Astrocyte of the cerebellum (primary cell): ENCODE data around the gene PICK1.

Source experiments
- DNase-seq: peaks from one replicate; pipeline ENCODE4 v3.0.0-alpha.2; 2011; ENCODE audit warnings: low read depth
- H3K4me3 ChIP-seq: 2 replicates; pipeline ENCODE4 v1.5.1; 2011; ENCODE audit warnings: mild to moderate bottlenecking, low read depth, low read length, moderate library complexity
- in situ Hi-C: cut with HindIII; loops from 2 replicates; pipeline ENCODE4 v1.10.0; 2017; ENCODE audit warnings: low sequenced_read_pairs
- TF ChIP-seq, protein P1 (sequence below): IDR thresholded peaks from 2 replicates; pipeline ENCODE4 v1.5.1; 2012; ENCODE audit warnings: low read length, low read depth, moderate library complexity, mild to moderate bottlenecking; ENCODE audit errors: missing control alignments

Gene PICK1

DNA sequence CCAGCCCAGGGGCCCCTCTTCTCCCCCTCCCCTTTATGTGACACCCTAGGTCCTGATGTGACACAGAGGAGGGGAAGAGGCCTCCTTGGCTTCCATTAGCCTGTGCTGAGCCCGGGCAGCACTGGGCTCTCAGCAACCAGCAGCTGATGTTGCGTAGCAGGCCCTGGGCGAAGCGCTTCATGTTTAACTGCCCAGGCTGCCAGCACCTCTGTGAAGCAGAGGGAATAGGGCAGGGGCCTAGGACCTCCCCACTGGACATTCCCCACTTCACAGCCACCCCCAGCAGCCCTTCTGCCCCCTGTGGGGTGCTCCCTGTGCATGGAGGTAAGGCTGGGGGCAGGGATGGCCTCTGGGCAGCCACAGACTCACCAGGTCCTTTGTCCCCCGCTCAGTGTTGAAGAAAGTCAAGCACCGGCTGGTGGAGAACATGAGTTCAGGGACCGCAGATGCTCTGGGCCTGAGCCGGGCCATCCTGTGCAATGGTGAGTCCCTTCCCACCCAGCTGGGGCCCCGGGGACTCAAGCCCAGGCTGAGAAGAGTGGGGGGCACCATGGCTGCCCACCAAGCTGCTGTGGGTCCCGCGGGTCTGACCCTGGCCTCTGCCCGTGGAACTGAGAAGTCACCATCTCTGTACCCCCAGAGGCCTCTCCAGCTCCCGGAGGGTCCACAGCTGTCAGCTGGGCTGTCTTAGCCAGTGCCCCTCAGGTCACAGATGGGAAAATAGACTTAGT is 11.6 kb downstream of the PICK1 start:
- no peak for DNase-seq
- TF ChIP-seq, protein P1, sequence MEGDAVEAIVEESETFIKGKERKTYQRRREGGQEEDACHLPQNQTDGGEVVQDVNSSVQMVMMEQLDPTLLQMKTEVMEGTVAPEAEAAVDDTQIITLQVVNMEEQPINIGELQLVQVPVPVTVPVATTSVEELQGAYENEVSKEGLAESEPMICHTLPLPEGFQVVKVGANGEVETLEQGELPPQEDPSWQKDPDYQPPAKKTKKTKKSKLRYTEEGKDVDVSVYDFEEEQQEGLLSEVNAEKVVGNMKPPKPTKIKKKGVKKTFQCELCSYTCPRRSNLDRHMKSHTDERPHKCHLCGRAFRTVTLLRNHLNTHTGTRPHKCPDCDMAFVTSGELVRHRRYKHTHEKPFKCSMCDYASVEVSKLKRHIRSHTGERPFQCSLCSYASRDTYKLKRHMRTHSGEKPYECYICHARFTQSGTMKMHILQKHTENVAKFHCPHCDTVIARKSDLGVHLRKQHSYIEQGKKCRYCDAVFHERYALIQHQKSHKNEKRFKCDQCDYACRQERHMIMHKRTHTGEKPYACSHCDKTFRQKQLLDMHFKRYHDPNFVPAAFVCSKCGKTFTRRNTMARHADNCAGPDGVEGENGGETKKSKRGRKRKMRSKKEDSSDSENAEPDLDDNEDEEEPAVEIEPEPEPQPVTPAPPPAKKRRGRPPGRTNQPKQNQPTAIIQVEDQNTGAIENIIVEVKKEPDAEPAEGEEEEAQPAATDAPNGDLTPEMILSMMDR: no peak
- in situ Hi-C loops: no loop called here
- no peak overlapping the region for H3K4me3 ChIP-seq

GRCh38 chr22:38069372-38070249 is 12.4 kb downstream of the PICK1 start:
- H3K4me3 ChIP-seq: no peak overlapping the region
- TF ChIP-seq, protein P1: peak; percentile 51
- no peak for DNase-seq
- in situ Hi-C loops: no loop called here

GRCh38 chr22:38070250-38070921 is 13.2 kb downstream of the PICK1 start:
- in situ Hi-C loops: no loop called here
- TF ChIP-seq, protein P1: no peak
- no peak overlapping the region for H3K4me3 ChIP-seq
- no peak for DNase-seq

GRCh38 chr22:38071421-38072321 is 14.5 kb downstream of the PICK1 start:
- TF ChIP-seq, protein P1: no peak
- H3K4me3 ChIP-seq: no peak overlapping the region
- in situ Hi-C loops: no loop called here
- no peak for DNase-seq

GRCh38 chr22:38072322-38073149 is 15.3 kb downstream of the PICK1 start:
- TF ChIP-seq, protein P1: no peak
- in situ Hi-C loops: no loop called here
- DNase-seq: no peak

More at GRCh38 chr22:38072322-38073149, 15.3 kb downstream of the PICK1 start:
- no peak overlapping the region for H3K4me3 ChIP-seq
